GM12875 (cell line): ENCODE measurements around the gene TTC22.

Source experiments
- H3K4me3 ChIP-seq: one replicate; pipeline ENCODE4 v1.5.1; 2011; ENCODE audit warnings: low read depth, low read length, control low read depth
- CTCF ChIP-seq: IDR thresholded peaks from 2 replicates; pipeline ENCODE4 v1.5.1; 2011; ENCODE audit warnings: low read depth, mild to moderate bottlenecking, control low read depth, inconsistent platforms, low read length, moderate library complexity, borderline replicate concordance; ENCODE audit not compliant: insufficient read depth

TTC22 gene

GRCh38 chr1:54807756-54808155 is 6.6 kb upstream of the TTC22 start:
- TF ChIP-seq CTCF = no peak
- H3K4me3 ChIP-seq = no peak overlapping the region

GRCh38 chr1:54806931-54807611 is 5.9 kb upstream of the TTC22 start:
- no peak overlapping the region for H3K4me3 ChIP-seq
- TF ChIP-seq CTCF = no peak

GRCh38 chr1:54805981-54806381 is 4.9 kb upstream of the TTC22 start:
- TF ChIP-seq CTCF = no peak
- no peak overlapping the region for H3K4me3 ChIP-seq

- TF ChIP-seq CTCF = no peak
- no peak overlapping the region for H3K4me3 ChIP-seq
These were observed 4.3 kb upstream of the TTC22 start for GRCh38 chr1:54805466-54805865.

- no peak for TF ChIP-seq CTCF
- H3K4me3 ChIP-seq = no peak overlapping the region
These were observed 3.5 kb upstream of the TTC22 start for GRCh38 chr1:54804471-54805132.

GRCh38 chr1:54803761-54804470 is 2.8 kb upstream of the TTC22 start:
- H3K4me3 ChIP-seq = no peak overlapping the region

More at GRCh38 chr1:54803761-54804470, 2.8 kb upstream of the TTC22 start:
- TF ChIP-seq CTCF = no peak
